HG03378 (cell line): ENCODE results near the gene GADL1.

ENCODE experiments used
- ATAC-seq: cut with Tn5 transposase; IDR thresholded peaks from one replicate; pipeline ENCODE4 v1.9.1; 2021; ENCODE audit warnings: mild to moderate bottlenecking, moderate library complexity; ENCODE audit not compliant: unreplicated experiment

GADL1 gene

DNA sequence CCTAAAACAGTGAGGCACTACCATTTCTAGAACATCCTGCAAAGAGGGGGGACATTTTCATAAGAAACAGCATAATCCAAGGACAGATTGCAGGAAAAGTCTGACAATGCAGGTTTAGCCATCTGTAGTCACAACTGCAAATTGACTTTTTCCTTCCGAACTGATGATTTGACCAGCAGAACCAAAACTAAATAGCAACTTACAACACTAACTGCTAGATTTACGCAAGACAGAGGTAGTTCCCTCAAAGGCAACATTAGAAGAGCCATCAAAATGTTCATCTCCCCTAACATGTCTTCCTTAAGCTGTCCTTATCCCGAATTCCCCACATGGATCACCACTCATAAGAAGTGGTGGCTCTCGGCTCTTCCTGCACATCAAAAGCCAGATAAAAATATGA, 129.6 kb downstream of the GADL1 start:
- ATAC-seq, result no peak

DNA sequence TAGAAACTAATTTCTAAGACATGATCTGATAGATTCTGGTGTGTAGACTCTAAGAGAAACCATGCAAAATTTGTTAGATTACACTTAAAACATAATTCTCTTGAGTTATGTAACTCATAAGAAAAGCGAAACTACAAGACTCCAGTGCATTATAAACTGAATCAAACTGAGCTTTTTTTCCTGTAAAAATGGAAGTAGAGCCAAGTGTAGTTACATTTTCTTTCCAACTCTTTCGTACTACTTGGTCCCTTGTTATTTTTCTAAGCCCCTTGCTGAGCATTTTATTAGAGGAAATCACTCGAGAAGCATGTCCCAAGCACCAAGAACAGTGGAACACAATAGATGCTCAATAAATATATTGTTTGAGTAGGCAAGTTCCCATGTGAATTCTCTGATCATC, 130.2 kb downstream of the GADL1 start:
- no peak for ATAC-seq

GRCh38 chr3:30761374-30761773, 133.1 kb downstream of the GADL1 start:
- ATAC-seq, result no peak

DNA sequence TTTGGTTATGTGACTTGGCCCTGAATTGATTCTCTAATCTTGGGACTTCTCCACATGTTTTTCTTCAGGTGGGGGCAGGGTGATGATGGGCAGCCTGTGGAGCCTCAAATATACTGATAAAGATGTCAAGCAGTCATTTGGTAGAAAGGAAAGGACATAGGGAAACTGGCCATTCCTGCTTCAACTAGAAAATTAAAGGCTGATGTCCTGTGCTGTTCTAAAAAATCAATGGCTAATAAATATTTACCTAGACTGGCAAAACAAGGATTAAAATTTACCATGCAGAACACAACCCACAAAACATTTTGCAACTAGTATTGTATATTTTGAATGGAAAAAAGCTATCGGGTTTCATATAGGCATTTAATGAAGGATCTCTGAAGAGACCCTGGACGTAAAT, 133.7 kb downstream of the GADL1 start:
- no peak for ATAC-seq

GRCh38 chr3:30760040-30760695, 134.3 kb downstream of the GADL1 start:
- no peak for ATAC-seq

GRCh38 chr3:30756218-30756617, 138.2 kb downstream of the GADL1 start:
- ATAC-seq, result no peak

DNA sequence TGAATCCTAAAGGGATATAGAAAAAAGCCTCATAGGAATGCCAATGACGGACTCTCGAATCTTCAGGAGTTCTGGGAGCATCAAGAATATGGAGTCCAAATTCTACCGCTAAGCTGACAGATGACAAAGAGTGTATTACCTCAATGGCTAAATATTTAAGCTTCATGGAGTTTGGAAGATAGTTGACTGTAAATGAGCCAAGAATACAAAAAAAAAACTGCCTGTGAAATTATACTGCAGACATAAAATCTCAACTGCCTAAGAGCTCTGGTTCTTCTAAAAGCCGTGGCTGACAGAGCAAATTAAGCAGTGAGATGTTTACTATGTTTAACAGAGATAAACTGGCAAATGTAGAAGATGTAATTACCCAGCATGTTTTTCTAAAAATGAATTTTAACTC, 140.0 kb downstream of the GADL1 start:
- ATAC-seq, result no peak

DNA sequence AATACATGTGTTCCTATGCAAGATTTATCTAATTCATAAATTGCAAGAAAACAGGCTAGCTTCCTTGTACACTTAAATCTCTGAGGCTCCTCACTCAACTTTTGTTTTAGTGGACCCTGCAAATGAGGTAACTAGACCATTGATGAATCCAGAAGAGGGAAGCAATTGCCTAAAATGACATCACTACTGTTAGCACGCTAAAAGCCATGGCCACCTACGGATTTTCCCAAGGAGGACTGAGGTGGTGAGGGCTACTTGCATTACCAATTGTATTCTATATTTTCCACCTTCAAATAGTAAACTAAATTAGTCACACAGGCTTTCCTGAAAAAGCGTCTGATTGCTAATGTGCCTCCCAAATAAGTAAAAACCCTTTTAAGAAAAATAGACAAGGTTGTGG, 140.7 kb downstream of the GADL1 start:
- no peak for ATAC-seq

GRCh38 chr3:30752970-30753369, 141.5 kb downstream of the GADL1 start:
- ATAC-seq, result no peak

- ATAC-seq, result no peak
These were observed 142.0 kb downstream of the GADL1 start for GRCh38 chr3:30752491-30752890.

DNA sequence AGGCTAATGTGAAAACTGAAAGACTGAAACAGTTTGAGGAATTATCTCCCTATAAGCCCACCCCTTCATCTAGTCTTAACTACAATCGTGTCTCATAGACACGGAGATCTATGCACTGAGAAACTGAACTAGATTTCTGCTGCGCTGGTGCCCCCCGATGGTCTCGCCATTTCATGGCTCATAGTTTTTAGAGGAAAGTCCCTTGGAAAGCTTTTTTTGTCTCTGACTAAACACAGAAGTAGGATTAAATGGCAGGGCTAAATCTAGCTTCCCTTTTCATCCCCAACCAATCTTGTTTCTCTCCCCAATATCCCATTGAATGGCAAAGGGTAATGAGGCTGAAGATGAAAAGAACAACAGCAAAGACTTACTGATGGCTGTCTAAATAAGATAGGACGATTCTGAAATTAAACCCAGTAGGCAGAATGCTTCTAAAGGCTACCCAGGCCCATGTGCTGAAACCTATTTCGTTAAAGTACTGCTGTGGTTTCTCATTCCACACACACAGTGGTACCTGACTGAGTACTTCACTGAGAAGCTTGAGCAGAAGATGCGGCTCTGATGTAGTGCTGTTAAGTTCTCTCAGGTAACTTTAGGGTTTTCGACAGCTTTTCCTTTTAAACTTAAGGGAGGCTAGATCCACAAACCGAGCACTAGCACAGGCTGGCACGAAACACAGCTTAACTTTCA, 142.7 kb downstream of the GADL1 start:
- peak; percentile 73 for ATAC-seq

DNA sequence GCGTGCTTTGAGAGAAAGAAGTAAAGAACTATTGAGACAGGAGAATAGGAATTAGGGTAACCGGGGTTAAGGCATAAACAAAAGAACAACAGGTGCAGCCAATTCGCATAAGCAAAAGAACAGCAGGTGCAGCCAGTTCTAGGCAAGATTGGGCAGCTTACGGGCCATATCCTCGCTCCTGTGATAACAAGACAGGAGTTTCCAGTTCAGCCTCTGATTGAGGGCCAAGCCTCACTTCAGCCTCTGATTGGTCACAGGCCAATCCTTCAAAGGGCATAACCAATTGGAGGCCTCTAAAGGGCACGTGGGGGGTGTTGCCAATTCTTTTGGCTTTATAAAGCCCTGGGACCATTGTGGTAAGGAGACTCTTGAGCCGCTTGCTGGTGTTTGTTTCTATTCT, 143.5 kb downstream of the GADL1 start:
- no peak for ATAC-seq

DNA sequence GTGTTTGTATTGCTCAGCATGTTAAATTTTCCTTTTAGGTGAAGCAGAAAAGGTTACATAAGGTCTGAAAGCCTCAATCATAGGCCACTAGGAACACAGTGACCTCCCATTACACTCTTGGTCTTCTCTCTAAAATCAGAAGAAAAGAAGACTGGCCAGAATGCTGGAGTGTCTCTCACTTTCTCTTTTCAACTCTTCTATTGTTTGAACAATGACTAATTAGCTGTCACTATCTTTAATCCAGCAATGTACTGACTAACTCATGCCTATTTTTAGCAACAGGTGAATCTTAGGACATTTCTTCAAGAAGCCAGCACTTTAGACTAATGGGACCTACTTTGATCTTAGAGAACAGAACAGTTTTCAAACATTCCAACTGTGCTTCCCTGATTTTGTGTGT, 145.2 kb downstream of the GADL1 start:
- ATAC-seq, result no peak

GRCh38 chr3:30747771-30748281, 146.6 kb downstream of the GADL1 start:
- ATAC-seq, result no peak

GRCh38 chr3:30743641-30744317, 150.7 kb downstream of the GADL1 start:
- ATAC-seq, result no peak

DNA sequence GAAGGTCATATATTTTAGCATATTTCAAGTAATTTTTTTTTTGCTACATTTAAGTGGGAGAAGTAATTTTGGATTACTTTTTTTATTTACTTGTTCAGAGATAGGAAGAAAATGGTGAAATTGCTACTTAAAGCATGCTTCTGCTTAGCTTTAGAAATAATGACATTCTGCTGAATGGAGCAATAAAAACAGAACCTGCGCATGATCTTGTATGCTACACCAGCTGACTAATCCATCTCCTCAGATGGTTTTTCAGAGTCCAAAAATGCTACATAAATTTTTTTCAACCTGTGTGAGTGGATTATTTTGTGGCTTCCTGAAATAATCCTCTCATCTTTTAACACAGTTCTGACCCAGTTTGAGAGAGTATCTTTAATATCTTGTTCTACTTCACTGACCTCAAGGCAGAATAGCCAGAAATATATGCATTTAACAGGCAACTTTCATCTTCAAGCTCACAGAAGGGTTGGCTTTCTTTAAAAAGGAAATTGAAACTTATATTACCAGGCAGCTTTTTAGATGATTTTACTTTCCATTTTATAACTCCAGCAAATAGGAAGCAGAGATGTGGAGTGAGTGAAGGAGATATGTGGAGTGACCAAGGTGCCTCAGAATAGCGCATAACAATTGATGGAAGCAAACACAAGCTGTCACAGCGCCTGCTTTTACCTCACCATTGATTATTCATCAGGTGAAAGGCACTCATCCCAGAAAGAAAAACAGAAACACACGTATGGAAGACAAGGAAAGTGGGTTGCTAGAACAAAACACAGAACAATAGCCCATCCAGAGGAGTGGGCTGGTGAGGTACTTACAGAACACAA, 151.5 kb downstream of the GADL1 start:
- ATAC-seq, result no peak

GRCh38 chr3:30741889-30742288, 152.6 kb downstream of the GADL1 start:
- no peak for ATAC-seq

- no peak for ATAC-seq
These were observed 155.9 kb downstream of the GADL1 start for GRCh38 chr3:30738605-30739004.

DNA sequence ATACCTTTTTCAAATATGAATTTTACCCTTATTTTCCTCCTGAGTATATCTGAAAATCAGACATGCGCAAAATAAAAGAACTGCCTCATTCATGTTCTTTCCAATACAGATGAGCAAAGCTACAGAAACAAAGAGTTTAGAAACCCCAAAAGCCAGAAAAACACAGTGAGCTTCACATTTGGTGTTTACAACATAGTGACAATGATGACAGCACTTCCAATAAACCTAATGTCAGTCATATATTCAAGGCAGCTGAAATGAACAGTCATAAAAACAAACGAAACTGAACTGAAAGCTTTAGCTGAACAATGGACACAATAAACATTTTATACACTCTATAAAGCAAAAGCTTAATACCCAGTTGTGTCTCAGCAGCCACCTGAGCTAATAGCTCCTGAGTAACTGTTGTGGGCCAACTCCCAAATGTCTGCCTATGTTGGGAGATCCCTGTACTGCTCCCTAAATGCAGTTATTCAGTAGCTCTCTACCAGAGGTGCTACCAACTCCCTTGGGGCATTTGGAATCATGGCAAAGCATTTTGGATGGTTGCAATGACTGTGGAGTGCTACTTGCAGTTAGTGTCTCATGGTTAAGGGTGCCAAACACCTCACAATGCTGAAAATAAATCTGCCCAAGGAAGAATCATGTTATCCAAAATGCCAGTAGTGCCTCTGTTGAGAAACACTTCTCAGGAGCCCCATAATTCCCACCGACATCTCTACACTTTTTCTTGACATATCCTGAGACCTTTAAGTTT, 156.5 kb downstream of the GADL1 start:
- ATAC-seq, result no peak

- ATAC-seq, result no peak
These were observed 160.8 kb downstream of the GADL1 start for GRCh38 chr3:30733696-30734095.
